GM12878 (cell line): ENCODE data around the gene USP10. TPM values are rescaled to one million over a fixed set of nuclear protein-coding genes. Genes with fewer than 3 reads are reported as not detected.

ENCODE experiments used
- ATAC-seq: fragments of 200-7000 bp; cut with Tn5 transposase; 3 replicates; pipeline ENCODE4 v1.9.1; 2020; ENCODE audit warnings: mild to moderate bottlenecking, moderate library complexity
- BruUV-seq: library from RNA; stranded (reverse); fragments of 400-500 nt; replicated peaks from 2 replicates; lab custom pipeline; 2021; lab: Mats Ljungman, UMichigan
- CTCF ChIA-PET: fragments of 300-600 bp; sonication (Branson Sonifier 250); formaldehyde crosslinking; extraction: SDS; loops from one replicate; lab custom pipeline; 2021; ENCODE audit warnings: inconsistent platforms; lab: Yijun Ruan, JAX
- POLR2A ChIA-PET: fragments of 350-600 bp; formaldehyde crosslinking; extraction: SDS; loops from one replicate; lab custom pipeline; 2021; ENCODE audit warnings: inconsistent platforms; lab: Charles Lee
- RAD21 ChIA-PET: fragments of 300-600 bp; sonication (Branson Sonifier 250); formaldehyde crosslinking; loops from one replicate; lab custom pipeline; 2023; ENCODE audit warnings: antibody characterized with exemption; ENCODE audit not compliant: unreplicated experiment; lab: Charles Lee
- SMC1A ChIA-PET: fragments of 300-600 bp; sonication (Branson Sonifier 250); formaldehyde crosslinking; loops from one replicate; lab custom pipeline; 2023; ENCODE audit not compliant: unreplicated experiment, uncharacterized antibody; lab: Charles Lee
- DNase-seq: peaks from one replicate; pipeline ENCODE4 v3.0.0-alpha.2; 2011; ENCODE audit warnings: low read depth, low spot score
- FAIRE-seq: peaks from 3 replicates; lab custom pipeline; 2011; peaks lifted over from hg19 to GRCh38; lab: Jason Lieb, UNC
- H2AFZ ChIP-seq: 2 replicates; pipeline ENCODE4 v1.6.0; 2011; ENCODE audit warnings: low read depth, low read length, control low read depth; ENCODE audit not compliant: control insufficient read depth
- H3K27ac ChIP-seq: 2 replicates; pipeline ENCODE4 v1.5.1; 2011; ENCODE audit warnings: control low read depth; ENCODE audit not compliant: control insufficient read depth, insufficient read depth
- H3K27me3 ChIP-seq, 2 experiments: replicated peaks in 1 of 2; 2 replicates each; pipeline versions ENCODE4 v1.6.0 to v1.6.1; 2011; ENCODE audit warnings: low read length in 1 of 2; ENCODE audit not compliant: control insufficient read depth in 2 of 2, insufficient read depth in 2 of 2
- H3K36me3 ChIP-seq, 2 experiments: 2 replicates each; pipeline ENCODE4 v1.5.1; 2011; ENCODE audit warnings: low read length in 1 of 2; ENCODE audit not compliant: control insufficient read depth in 2 of 2, insufficient read depth in 2 of 2
- H3K4me1 ChIP-seq: 2 replicates; pipeline ENCODE4 v1.6.1; 2011; ENCODE audit warnings: mild to moderate bottlenecking, low read length, moderate library complexity, mixed read lengths; ENCODE audit not compliant: control insufficient read depth, insufficient read depth
- H3K4me2 ChIP-seq: 2 replicates; pipeline ENCODE4 v1.6.0; 2011; ENCODE audit warnings: control low read depth; ENCODE audit not compliant: control insufficient read depth, insufficient read depth
- H3K4me3 ChIP-seq: fragments of 200-600 bp; sonication (generic); 2 replicates; pipeline ENCODE4 v1.5.1; 2016
- H3K79me2 ChIP-seq: 2 replicates; pipeline ENCODE4 v1.6.0; 2011; ENCODE audit warnings: low read length; ENCODE audit not compliant: control insufficient read depth, insufficient read depth
- H3K9ac ChIP-seq: 2 replicates; pipeline ENCODE4 v1.8.0; 2011; ENCODE audit warnings: low read length, control low read depth, mixed read lengths; ENCODE audit not compliant: control insufficient read depth, insufficient read depth
- H3K9me3 ChIP-seq: replicated peaks from 3 replicates; pipeline ENCODE4 v1.5.1; 2011; ENCODE audit warnings: mild to moderate bottlenecking, low read length; ENCODE audit not compliant: control insufficient read depth, insufficient read depth
- H4K20me1 ChIP-seq: 2 replicates; pipeline ENCODE4 v1.6.0; 2011; ENCODE audit not compliant: control insufficient read depth, insufficient read depth
- FOS ChIP-seq: IDR thresholded peaks from 3 replicates; pipeline ENCODE4 v1.6.1; 2011; ENCODE audit warnings: borderline replicate concordance; ENCODE audit not compliant: insufficient read length; ENCODE audit errors: extremely low read depth
- MYC ChIP-seq: IDR thresholded peaks from 2 replicates; pipeline ENCODE4 v1.6.1; 2011; ENCODE audit warnings: mild to moderate bottlenecking, low read length, moderate library complexity, inconsistent platforms; ENCODE audit not compliant: insufficient read depth, insufficient replicate concordance, insufficient read length, severe bottlenecking
- RB1 ChIP-seq: fragments of 450-650 bp; formaldehyde crosslinking; IDR thresholded peaks from 2 replicates; pipeline ENCODE4 v1.6.1; 2017; ENCODE audit warnings: mild to moderate bottlenecking, borderline replicate concordance
- RCOR1 ChIP-seq: conservative IDR thresholded peaks from 2 replicates; pipeline ENCODE4 v1.6.1; 2012; ENCODE audit warnings: low read depth, low read length, improper control_type of control experiment
- SIN3A ChIP-seq: IDR thresholded peaks from 2 replicates; pipeline ENCODE4 v1.6.1; 2012; ENCODE audit warnings: low read depth, low read length, improper control_type of control experiment
- ZNF622 ChIP-seq: fragments of 450-650 bp; IDR thresholded peaks from 2 replicates; pipeline ENCODE4 v1.6.1; 2017; ENCODE audit warnings: mild to moderate bottlenecking, inconsistent platforms
- WGBS: methylation state at CpG from one replicate; pipeline ENCODE4 v1.1.6; 2016; ENCODE audit warnings: low lambda C conversion rate; ENCODE audit not compliant: insufficient replicate concordance, insufficient coverage; ENCODE audit errors: missing lambda C conversion rate; 5-methylcytosine and 5-hydroxymethylcytosine counted together
- in situ Hi-C: fragments of 300-500 bp; cut with MboI; formaldehyde crosslinking; loops from 9 replicates; pipeline ENCODE4 v1.14.3; 2018; ENCODE audit warnings: mixed read lengths
- intact Hi-C: fragments of 100-400 bp; cut with micrococcal nuclease; formaldehyde crosslinking; loops from one replicate; pipeline ENCODE4 v1.14.2; 2022; ENCODE audit not compliant: unreplicated experiment
- polyA plus RNA-seq, 11 experiments: library from polyadenylated mRNA; depleted of rRNA in 4 of 11; unstranded in 6 of 11; stranded (reverse) in 5 of 11; fragments of >200 nt; fragmentation: Nextera tagmentation in 4 of 11; fragmentation: Illumina TruSeq in 1 of 11; extraction: Ambion mirVana in 4 of 11; extraction: Trizol in 1 of 11; gene quantifications; 1 replicate in 1 of 11; 2 replicates in 10 of 11; pipeline versions ENCODE4 v1.2.1 to v1.2.3, GENCODE V29; 2011 to 2016; ENCODE audit warnings: inconsistent platforms in 2 of 11, missing spikeins in 2 of 11, low read depth in 1 of 11
- total RNA-seq, 4 experiments: library from RNA; depleted of rRNA in 3 of 4; stranded (reverse); fragments of >200 nt in 3 of 4; fragmentation: Illumina TruSeq in 1 of 4; extraction: Trizol in 1 of 4; gene quantifications; 2 replicates each; pipeline versions ENCODE4 v1.2.1 to v1.2.3, GENCODE V29; 2013 to 2021
- TF ChIP-seq, protein P1 (sequence below): IDR thresholded peaks from 2 replicates; pipeline ENCODE4 v1.6.1; 2012; ENCODE audit warnings: low read depth, low read length, improper control_type of control experiment

Gene USP10
- total and polyA plus RNA-seq, 10 of the 15 experiments (the other 5 are each of a cell fraction or from before 2014, with no cell fraction given) = 46.1 to 160 (median 105) TPM

DNA sequence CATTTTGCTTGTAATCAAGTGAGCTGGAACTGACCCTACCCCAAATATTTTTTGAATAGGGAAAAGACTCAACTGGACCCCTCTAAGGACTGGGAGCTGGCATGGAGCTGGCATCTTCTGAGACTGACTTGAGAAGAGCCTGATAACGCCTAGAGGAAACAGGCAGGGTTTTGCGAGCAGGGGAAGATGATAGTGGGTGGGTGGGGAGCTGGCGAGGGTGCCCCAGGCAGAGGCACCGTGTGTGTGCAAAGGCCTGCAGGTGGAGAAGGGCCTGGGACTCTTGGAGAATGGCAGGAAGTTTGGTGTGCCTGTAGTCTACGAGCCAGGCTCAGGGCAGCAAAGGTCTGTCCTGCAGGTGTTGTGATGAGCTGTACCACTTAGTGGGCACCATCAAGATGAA lies 124.1 kb downstream of the USP10 start:
- no peaks in the 10 kb centered on the region for H3K79me2 ChIP-seq
- no peaks in the 10 kb centered on the region; the same call in 2 of the 3 replicates for H3K9me3 ChIP-seq
- CTCF ChIA-PET = no interaction called here
- BruUV-seq = no TSS peak
- intact Hi-C loops (no loop called here), in situ Hi-C loops (no loop called here)
- SMC1A ChIA-PET = no interaction called here
- TF ChIP-seq ZNF622 (no peak), RB1 (no peak), MYC (no peak), SIN3A (no peak), FOS (no peak), RCOR1 (no peak)
- TF ChIP-seq, protein P1, sequence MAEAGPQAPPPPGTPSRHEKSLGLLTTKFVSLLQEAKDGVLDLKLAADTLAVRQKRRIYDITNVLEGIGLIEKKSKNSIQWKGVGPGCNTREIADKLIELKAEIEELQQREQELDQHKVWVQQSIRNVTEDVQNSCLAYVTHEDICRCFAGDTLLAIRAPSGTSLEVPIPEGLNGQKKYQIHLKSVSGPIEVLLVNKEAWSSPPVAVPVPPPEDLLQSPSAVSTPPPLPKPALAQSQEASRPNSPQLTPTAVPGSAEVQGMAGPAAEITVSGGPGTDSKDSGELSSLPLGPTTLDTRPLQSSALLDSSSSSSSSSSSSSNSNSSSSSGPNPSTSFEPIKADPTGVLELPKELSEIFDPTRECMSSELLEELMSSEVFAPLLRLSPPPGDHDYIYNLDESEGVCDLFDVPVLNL = no peak
- no peak overlapping the region for H2AFZ ChIP-seq
- DNase-seq (no peak), ATAC-seq (no peak), FAIRE-seq (no peak)
- RAD21 ChIA-PET = interaction anchor here (0.6 to 1.1 kb wide), 2 partner anchors 16 to 147 kb away, joined by 3 to 4 read pairs; no protein-coding TSS in a partner anchor
- peaks cover 8 to 11% of the 10 kb centered on the region in 2 experiments; a peak in 3 of 4 replicates for H3K27me3 ChIP-seq
- H4K20me1 ChIP-seq = no peaks in the 10 kb centered on the region
- no peak overlapping the region for H3K4me2 ChIP-seq
- 37% methylated on average over 5 of the region's 5 CpGs for WGBS
- no peak overlapping the region for H3K9ac ChIP-seq
- POLR2A ChIA-PET = no interaction called here
- H3K27ac ChIP-seq = no peak overlapping the region
- H3K4me3 ChIP-seq = no peak overlapping the region
- no peaks in the 10 kb centered on the region for H3K36me3 ChIP-seq
- no peaks in the 10 kb centered on the region for H3K4me1 ChIP-seq
